HG03025 (cell line): ENCODE data around the gene EXD3.
"Not testable (repeated sequence)": the region's sequence is repeated elsewhere in the genome, so short reads cannot be mapped to it uniquely, and the experiment has no call there.

Experiments
- ATAC-seq: cut with Tn5 transposase; IDR thresholded peaks from one replicate; pipeline ENCODE4 v1.9.1; 2021; ENCODE audit warnings: mild to moderate bottlenecking, moderate library complexity; ENCODE audit not compliant: unreplicated experiment, low FRiP score

The EXD3 gene

DNA sequence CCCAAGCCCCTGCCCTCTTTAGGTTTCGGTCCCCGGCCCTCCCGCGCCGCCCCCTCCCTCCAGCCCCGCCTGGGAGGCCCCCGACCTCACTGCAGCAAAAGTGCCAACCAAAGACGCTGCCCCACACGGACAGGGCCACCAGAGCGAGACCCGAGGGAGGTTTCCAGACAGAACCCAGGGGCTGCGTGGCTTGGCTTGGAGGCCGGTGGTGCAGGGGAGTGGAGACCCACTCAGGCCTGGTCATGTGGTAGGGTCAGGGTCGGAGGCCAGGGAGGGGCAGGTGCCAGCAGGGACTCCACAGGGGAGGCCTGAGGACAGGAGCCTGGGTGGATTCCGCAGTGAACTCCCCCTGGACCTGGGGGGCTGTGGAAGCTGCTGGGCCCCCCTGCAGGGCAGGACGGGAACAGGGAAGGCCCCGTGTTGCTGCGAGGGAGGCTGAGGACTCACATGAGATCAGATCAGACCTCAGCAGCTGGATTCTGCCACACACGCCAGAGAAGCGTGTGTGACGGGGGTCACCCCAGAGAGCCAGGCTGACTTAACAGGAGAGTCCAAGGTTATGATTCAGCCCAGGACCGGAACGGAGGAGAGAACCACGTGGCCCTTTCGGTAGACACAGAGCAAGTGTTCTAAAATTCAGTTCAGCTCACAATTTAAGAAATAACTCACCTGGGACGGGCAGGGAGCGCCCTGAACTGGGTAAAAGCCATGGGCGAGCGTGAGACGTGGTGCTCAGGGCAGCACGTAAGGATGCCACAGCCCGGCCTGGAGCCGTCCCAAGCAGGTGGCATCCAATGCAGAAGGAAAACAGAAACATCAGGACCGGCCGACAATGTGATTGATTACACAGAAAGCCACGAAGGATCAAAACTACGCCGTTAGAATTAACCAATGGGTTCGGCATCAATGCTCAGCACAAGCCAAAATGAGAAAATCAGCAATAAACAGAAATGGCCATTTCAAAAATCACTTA is 38.9 kb downstream of the EXD3 start:
- no peak for ATAC-seq

DNA sequence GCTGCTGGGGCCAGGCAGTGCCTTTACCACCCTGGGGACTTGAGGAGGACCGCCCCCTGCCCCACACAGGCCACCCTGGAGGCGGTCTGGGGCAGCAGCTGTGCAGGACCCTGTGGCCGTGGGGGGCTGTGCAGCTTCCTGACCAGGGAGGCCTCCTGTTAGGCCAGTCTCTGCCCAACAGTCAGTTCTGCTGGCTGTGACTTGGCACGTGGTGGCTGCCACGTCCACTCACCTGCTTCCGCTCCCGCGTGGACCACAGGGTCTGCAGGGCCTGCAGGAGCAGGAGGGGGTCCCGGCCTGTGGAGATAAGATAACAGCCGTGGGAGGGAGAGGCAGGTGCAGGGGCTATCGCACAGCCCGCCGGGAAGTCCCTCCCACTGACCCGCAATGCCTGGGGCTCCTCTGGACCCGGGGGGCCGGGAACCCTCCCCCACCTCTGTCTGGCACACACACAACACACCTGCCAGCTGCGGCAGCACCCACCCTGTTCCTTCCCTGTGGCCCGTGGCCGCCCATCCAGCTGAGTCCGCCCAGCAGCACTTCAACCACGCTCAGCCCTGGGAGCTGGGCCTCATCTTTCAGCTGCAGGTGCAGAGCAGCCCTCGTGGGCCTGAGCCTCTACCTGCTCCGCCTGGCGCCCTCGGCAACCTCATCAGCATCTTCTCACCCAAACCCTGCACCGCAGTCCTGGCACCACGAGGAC is 39.7 kb downstream of the EXD3 start:
- ATAC-seq, result no peak

DNA sequence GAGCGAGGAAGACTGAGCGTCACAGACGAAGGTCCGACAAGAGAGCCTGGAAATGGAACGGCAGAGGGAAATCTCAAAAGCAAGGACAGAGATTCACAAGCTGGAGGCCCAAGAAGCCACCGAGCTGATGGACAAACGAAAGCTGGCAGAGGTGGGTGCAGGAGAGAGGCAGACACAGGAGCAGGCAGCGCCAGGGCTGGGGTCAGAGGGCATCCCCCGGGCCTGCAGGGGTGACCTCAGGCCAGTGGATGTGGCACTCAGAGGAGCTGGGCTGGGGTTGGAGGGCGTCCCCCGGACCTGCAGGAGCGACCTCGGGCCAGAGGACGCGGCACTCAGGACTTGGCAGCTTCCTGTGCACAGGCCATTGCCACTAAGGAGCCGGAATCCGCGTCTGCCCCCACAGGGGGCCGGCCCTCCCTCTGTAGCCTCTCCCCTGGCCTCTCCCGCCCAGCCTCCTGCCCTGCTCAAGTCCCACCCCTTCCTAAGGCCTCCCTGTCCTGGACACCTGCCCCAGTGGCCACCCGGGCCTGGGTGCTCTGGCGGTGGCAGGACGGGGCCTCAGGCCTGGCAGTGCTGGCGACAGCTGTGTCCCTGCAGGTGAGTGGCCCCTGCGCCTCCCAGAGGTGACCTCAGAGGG is 40.4 kb downstream of the EXD3 start:
- no peak for ATAC-seq

DNA sequence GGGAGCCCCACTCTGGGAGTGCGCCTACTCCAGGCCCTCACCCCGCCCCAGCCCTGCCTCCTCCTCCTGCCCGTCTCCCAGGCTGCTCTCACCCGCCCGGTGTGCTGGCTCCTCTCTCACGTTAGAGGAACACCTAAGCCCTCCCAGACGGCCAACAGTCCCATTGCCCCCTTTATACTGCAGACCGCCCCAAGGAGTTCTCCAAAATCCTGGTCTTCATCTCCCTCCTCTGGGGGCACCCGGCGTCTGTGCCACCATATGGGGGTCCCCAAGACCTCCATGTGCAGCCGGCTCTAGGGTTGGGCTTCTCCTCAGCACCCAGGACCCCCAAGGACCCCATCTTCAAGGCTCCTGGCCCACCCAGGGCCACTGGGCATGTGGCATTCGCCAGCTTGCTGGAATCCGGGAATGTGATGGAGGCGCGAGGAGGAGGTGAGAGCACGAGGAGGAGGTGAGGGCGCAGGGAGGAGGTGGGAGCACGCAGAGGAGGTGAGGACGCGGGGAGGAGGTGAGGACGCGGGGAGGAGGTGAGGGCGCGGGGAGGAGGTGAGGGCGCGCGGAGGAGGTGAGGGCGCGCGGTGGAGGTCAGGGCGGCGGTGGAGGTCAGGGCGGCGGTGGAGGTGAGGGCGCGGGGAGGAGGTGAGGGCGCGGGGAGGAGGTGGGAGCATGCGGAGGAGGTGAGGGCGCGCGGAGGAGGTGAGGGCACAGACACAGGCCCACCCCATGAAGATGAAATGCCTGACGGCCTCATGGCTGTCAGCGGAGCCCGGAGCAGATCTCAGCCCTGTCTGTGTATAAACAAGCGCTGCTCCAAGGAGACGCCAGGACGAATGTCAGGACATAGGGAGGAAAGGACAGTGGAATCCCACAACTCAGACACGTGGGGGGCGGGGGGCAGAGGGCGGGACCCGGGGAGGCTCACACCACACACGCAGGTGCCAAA is 41.2 kb downstream of the EXD3 start:
- ATAC-seq, result no peak

DNA sequence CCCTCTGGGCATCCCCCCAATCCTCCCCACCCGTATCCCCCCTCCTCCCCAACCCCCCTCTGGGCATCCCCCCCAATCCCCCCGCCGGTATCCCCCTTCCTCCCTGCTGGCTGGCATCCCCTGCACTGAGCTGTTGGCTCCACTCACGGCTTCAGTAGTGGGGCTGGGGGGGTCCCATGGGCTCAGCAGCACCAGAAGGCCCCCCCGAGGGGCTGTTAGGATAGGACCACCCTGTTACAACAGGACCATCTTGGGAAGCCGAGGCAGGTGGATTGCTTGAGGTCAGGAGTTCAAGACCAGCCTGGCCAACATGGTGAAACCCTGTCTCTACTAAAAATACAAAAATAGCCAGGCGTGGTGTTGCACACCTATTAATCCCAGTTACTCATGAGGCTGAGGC is 42.4 kb downstream of the EXD3 start:
- ATAC-seq, result no peak

DNA sequence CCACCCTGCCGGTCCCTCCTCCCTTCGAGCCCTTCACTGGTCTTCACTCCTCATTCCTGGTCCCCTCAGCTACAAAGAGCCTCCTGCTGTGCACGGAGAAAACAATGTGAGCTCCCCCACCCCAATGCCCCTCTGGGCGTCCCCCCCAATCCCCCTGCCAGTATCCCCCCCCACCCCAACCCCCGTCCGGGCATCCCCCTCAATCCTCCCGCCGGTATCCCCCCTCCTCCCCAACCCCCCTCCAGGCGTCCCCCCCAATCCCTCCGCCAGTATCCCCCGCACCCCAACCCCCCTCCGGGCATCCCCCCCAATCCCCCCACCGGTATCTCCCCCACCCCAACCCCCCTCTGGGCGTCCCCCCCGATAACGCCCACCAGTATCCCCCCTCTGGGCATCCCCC is 42.8 kb downstream of the EXD3 start:
- ATAC-seq, result no peak

DNA sequence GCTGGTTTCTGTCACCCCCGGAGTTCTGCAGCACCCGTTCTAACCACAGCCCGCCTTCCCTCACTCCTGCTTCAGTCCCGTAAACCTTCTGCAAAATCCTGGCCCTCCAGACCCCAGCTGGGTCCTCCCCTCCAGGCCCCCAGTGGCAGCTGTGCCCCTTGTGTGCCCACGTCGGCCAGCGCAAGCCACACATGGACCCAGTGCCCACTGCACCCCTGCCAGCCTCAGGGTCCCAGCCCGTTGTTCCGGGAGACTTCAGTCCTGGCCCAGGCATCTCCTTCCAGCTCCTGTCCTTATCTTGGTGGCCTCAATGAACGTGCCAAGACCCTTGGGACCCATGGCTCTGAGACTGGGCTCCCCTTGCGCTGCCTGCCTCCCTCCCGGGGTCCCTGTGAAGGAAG is 43.2 kb downstream of the EXD3 start:
- no peak for ATAC-seq

DNA sequence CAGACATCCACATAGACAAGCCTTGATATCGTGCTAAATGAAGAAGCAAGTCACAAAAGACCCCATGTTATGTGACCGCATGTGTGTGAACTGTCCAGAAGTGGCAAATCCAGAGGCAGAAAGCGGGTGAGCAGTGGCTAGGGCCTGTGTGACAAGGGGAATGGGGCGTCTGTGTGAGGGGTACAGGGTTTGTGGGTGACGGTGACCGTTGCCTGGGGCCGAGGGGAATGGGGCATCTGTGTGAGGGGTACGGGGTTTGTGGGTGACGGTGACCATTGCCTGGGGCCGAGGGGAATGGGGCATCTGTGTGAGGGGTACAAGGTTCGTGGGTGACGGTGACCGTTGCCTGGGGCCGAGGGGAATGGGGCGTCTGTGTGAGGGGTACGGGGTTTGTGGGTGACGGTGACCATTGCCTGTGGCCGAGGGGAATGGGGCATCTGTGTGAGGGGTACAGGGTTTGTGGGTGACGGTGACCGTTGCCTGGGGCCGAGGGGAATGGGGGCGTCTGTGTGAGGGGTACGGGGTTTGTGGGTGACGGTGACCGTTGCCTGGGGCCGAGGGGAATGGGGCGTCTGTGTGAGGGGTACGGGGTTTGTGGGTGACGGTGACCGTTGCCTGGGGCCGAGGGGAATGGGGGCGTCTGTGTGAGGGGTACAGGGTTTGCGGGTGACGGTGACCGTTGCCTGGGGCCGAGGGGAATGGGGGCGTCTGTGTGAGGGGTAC is 44.1 kb downstream of the EXD3 start:
- not testable (repeated sequence) for ATAC-seq

DNA sequence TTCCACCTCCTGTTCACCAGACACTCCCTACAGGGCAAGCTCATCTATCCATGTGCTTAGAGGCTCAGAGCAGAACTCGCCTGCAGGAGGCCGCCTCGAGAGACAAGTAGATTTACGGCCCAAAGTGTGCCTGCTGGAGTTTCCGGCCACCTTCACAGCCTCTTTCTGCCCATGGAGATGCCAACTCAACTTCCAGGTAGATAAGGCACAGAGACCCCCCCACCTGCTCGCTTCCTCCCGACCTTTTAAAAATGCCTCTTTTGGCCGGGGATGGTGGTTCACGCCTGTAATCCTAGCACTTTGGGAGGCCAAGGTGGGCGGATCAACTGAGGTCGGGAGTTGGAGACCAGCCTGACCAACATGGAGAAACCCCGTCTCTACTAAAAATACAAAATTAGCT is 46.6 kb downstream of the EXD3 start:
- ATAC-seq, result no peak

DNA sequence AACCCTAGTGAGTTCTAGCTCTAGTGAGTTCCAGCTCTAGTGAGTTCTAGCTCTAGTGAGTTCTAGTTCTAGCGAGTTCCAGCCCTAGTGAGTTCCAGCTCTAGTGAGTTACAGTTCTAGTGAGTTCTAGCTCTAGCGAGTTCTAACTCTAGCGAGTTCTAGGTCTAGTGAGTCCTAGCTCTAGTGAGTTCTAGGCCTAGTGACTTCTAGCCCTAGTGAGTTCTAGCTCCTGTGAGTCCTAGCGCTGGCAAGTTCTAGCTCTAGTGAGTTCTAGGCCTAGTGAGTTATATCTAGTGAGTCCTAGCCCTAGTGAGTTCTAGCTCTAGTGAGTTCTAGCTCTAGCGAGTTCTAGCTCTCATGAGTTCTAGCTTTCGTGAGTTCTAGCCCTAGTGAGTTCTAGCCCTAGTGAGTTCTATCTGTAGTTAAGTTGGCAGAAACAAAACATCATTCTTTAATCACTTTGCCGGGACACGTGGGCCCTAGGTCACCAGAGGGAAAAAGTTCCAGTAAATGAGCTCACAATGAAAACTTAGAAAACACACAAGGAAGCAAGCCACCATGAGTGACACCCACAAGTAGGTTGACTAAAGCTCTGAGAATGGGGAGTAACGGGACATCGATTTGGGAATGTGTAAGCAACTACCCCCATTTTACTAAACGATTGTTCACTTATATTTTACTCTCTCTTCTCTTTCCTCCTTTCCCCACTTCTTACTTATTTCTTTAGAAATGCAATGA is 47.5 kb downstream of the EXD3 start:
- no peak for ATAC-seq

DNA sequence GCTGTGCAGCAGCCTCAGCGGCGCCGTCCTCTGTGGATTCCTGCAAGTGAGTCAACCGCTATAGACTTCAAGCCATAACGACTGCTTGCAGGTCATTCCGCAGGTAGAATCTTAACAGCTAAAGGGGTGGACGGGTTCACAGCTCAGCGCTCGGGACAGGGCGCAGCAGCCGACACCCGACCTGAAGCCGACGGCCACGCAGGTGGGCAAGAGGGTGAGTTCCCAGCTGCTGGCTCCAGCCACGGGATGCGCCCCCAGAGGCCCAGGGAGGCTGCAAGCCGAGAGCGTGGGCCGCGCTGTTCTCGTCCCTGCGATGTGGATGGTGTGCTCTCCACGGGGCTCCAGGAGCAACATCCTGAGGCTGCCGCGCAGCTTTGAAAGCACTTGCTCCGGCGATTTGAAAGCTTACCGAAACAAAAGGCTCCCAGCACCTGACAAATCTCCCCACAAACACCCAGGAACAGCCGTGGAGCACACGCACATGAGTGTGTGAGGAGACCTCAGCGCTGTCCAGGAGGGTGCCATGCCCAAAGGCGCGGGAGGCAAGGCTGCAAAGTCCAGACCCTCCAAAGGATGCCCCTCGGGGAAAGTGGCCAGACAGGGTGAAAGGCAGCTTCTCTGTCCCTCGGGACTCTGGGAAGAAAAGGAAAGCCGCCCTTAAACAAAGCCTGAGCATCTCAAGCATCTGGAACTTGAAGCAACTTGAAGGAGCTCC is 48.7 kb downstream of the EXD3 start:
- no peak for ATAC-seq

DNA sequence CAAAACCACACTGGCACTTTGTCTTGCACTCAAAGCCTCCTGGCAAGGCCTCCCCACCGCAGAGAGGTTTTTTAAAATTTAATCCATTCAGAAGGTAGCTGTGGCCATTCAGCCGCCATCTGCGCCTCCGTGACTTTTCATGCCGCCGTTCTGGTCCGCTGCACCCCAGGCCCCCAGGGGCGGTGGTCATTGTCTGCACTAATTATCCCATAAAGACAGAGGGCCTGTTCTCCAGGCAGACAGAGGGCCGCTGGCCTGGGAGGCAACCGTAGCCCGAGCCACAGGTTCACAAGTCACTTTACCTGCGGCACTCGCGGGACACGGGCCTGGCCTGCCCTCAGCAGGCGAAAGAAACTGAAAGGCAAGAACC is 49.4 kb downstream of the EXD3 start:
- no peak for ATAC-seq

DNA sequence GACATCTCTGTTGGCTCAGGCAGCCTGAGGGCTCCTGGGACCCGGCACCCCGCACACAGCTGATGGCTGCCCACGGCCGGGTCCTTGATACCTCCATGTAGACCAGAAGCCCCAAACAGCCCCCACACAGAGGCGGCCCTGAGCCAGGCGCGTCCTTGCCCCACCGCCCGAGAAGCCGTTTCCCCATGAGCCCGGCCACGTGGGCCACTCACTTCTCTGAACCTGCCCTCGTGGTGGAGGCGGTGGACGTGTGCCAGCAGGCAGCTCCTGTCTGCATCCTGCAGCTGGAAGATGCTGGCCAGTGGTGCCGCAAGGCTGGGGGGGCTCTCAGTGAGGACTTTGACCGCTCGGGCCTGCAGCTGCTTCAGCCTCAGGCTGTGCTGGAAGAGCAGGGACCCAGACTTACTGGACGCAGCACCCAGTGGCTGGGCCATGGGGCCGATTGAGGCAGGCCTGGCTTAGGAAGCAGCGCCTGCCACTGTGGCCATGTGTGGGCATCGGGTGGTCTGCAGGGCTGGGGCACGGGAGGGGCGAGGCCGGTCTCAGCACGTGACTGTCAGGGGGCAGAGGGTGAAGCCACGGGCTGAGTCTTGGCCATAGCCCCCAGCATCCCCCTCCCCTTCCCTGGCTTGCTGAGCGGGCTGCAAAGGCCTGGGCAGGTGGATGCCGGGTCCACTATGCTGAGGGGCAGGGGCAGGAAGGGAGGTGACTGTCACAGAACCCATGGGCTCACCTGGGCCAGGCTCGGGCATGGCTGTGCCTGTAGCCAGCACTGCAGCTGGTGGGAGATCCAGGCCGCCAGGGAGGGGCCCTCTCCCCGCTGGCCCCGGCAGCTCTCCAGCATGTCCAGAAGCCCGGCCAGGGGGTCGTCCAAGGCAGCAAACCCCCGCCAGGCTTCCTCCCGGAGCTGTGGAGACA is 50.0 kb downstream of the EXD3 start:
- ATAC-seq, result no peak

DNA sequence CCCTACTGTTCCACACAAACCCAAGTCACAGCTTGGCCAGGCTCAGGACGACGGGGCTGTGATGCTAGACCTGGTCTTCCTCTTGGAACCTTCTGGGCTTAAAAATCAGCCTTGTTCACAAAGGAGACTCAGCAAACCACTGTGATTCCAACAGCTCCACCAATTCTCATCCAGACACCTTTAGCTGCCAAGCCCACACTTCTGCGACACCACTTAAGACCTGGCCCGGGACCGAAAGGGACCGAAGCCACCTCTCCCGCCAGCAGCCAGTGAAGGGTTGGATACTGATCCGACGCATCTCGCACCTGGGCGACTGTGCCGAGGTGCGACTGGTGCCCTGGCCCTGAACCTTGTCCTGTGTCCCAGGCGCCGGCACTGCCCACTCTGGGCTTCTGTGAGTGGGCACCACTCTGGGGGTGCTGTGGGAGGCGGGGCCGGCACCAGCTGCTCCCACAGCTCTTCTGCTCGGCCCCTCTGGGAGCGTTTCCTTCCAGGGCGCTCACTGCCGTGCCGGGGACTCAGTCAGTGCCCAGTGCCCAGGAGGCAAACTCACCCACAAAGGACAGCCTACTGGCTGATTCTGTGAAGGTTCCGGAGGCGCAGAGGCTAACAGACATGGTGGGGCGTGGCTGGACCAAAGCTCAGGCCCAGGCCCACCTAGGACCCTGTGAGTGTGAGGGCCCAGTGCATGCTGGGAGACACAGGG is 50.9 kb downstream of the EXD3 start:
- no peak for ATAC-seq

DNA sequence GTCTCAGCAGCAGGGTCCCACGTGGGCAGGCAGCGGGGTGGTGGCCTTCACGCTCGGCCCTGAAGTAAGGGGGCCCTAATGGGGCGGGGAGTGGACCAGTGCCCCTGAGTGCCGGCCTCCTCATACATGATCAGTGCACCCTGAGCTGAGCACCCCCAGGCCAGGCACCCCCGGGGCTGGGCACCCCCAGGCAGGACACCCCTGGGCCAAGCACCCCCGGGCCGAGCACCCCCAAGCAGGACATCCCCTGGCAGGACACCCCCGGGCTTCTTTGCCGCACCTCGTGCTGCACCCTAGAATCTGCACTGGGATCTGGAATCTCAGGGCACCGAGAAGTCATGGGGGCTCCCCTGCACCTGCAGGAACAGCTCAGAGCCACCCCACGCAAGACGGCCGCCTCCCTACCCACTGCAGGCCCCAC is 51.4 kb downstream of the EXD3 start:
- ATAC-seq, result no peak

DNA sequence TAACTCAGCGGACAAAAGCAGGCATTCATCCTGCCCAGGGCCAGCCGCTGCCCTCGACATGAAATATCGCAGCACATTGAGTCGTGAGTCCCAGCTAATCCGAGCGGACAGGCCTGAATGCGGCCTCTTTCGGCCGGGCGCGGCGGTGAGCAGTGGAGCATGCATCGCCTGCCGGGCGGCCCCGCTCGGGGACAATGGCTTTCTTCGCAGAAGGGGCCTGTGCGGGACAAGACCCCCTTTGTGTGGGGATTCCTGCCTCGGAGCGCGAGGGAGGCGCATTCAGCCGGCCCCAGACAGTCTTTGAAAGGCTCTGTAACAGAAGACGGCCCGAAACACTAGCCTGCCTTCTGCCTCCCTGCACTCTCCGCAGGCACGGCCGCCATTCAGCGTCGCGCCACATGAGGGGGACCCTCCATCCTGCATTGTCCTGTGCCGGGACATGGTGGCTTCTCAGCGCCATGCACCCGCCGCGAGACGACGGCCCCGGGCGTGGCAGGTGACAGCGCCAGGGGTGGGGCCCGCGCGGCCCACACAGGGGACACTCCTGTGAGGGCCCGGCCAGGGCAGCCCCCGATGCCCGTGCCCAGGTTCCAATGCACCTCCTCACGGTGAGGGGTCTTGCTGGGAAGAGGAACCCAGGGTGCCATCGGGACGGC is 52.0 kb downstream of the EXD3 start:
- ATAC-seq, result no peak
